HG03432 (cell line): ENCODE results near the gene TREML4.
A peak's percentile ranks its signal among the peaks of the same experiment; 100 is the strongest.

Experiments
- ATAC-seq: cut with Tn5 transposase; IDR thresholded peaks from one replicate; pipeline ENCODE4 v1.9.1; 2021; ENCODE audit warnings: mild to moderate bottlenecking, moderate library complexity; ENCODE audit not compliant: unreplicated experiment

Gene TREML4

GRCh38 chr6:41252401-41253169 is 24.4 kb downstream of the TREML4 start:
- no peak for ATAC-seq

GRCh38 chr6:41255110-41255509 is 27.0 kb downstream of the TREML4 start:
- no peak for ATAC-seq

GRCh38 chr6:41255638-41256246 is 27.6 kb downstream of the TREML4 start:
- peak; percentile 35 for ATAC-seq

- peak; percentile 82 for ATAC-seq
Measured at GRCh38 chr6:41256383-41256782, 28.2 kb downstream of the TREML4 start.

GRCh38 chr6:41257369-41258195 is 29.4 kb downstream of the TREML4 start:
- no peak for ATAC-seq

- no peak for ATAC-seq
Measured at GRCh38 chr6:41258196-41258493, 30.0 kb downstream of the TREML4 start.

GRCh38 chr6:41262401-41262800 is 34.3 kb downstream of the TREML4 start:
- ATAC-seq, result no peak

- no peak for ATAC-seq
Measured at GRCh38 chr6:41263267-41263666, 35.1 kb downstream of the TREML4 start.

- ATAC-seq, result no peak
Measured at GRCh38 chr6:41266541-41266940, 38.4 kb downstream of the TREML4 start.

GRCh38 chr6:41268478-41268877 is 40.3 kb downstream of the TREML4 start:
- ATAC-seq, result no peak

- ATAC-seq, result no peak
Measured at GRCh38 chr6:41269166-41269565, 41.0 kb downstream of the TREML4 start.

- no peak for ATAC-seq
Measured at GRCh38 chr6:41269716-41270115, 41.6 kb downstream of the TREML4 start.

GRCh38 chr6:41271901-41272395 is 43.8 kb downstream of the TREML4 start:
- ATAC-seq, result no peak

- ATAC-seq, result no peak
Measured at GRCh38 chr6:41272591-41273240, 44.6 kb downstream of the TREML4 start.

- no peak for ATAC-seq
Measured at GRCh38 chr6:41273714-41274113, 45.6 kb downstream of the TREML4 start.

GRCh38 chr6:41274256-41274655 is 46.1 kb downstream of the TREML4 start:
- ATAC-seq, result no peak

- ATAC-seq, result no peak
Measured at GRCh38 chr6:41275489-41275888, 47.3 kb downstream of the TREML4 start.

- ATAC-seq, result no peak
Measured at GRCh38 chr6:41277605-41278004, 49.5 kb downstream of the TREML4 start.

GRCh38 chr6:41278699-41279405 is 50.7 kb downstream of the TREML4 start:
- no peak for ATAC-seq

GRCh38 chr6:41280381-41281057 is 52.4 kb downstream of the TREML4 start:
- ATAC-seq, result no peak
